ENCODE results near the gene POLR3F. TPM values are rescaled to one million over a fixed set of nuclear protein-coding genes. Genes with fewer than 3 reads are reported as not detected.

The POLR3F gene
- total and polyA plus RNA-seq, 9 of the 15 experiments (the other 6 are each of a cell fraction or from before 2014, with no cell fraction given), result 7.0 to 15.0 (median 9.6) TPM

DNA sequence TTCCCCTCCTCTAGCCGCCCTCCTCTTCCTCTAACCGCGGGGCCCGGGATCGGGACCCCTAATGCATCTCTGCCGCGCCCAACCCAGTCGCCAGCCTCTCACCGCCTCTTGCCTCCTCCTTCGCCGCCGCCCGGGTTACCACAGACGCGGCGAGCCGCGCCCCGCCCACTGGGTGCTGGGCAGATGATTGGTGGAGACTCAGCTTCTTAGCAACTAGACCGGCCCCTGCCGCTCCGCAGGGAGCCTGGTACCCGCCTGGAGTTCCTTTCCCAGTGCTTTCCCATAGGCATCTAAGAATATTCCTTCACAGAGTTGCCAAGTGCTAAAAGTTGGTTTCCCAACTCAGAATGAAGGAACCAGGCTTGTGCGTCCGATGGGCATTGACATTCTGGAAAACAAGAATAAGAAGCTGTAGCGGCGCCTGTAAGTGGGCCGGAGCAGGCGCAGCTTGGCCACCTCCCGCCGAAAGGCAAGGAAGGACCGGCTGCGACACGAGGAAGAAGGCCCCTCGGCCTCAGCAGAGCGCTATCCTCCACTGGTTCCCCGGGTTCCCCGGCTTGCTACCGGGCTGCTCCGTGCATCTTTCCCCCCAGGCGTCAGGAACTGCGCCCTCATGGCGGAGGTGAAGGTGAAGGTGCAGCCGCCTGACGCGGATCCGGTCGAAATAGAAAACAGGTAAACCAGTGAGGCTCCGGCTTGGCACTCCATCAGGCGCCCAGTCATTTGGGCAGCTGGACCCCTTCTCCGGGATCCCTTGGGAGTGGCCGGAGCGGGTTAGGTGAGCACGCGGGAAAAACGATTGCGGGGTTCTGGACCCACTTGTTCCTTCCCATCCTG lies at the start of gene POLR3F, which contains the start of gene DZANK1 (continued):
- TF ChIP-seq, protein P1, sequence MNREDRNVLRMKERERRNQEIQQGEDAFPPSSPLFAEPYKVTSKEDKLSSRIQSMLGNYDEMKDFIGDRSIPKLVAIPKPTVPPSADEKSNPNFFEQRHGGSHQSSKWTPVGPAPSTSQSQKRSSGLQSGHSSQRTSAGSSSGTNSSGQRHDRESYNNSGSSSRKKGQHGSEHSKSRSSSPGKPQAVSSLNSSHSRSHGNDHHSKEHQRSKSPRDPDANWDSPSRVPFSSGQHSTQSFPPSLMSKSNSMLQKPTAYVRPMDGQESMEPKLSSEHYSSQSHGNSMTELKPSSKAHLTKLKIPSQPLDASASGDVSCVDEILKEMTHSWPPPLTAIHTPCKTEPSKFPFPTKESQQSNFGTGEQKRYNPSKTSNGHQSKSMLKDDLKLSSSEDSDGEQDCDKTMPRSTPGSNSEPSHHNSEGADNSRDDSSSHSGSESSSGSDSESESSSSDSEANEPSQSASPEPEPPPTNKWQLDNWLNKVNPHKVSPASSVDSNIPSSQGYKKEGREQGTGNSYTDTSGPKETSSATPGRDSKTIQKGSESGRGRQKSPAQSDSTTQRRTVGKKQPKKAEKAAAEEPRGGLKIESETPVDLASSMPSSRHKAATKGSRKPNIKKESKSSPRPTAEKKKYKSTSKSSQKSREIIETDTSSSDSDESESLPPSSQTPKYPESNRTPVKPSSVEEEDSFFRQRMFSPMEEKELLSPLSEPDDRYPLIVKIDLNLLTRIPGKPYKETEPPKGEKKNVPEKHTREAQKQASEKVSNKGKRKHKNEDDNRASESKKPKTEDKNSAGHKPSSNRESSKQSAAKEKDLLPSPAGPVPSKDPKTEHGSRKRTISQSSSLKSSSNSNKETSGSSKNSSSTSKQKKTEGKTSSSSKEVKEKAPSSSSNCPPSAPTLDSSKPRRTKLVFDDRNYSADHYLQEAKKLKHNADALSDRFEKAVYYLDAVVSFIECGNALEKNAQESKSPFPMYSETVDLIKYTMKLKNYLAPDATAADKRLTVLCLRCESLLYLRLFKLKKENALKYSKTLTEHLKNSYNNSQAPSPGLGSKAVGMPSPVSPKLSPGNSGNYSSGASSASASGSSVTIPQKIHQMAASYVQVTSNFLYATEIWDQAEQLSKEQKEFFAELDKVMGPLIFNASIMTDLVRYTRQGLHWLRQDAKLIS (CRISPR knock-in tag; IDR thresholded peaks at IDR 0.05), result no peak
- TF ChIP-seq ZNF79 (CRISPR knock-in tag; IDR thresholded peaks at IDR 0.05; ENCODE audit: low read depth), result no peak
- TF ChIP-seq, protein P2, sequence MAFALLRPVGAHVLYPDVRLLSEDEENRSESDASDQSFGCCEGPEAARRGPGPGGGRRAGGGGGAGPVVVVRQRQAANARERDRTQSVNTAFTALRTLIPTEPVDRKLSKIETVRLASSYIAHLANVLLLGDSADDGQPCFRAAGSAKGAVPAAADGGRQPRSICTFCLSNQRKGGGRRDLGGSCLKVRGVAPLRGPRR (CRISPR knock-in tag; IDR thresholded peaks at IDR 0.05), result no peak
- TF ChIP-seq, protein P3, sequence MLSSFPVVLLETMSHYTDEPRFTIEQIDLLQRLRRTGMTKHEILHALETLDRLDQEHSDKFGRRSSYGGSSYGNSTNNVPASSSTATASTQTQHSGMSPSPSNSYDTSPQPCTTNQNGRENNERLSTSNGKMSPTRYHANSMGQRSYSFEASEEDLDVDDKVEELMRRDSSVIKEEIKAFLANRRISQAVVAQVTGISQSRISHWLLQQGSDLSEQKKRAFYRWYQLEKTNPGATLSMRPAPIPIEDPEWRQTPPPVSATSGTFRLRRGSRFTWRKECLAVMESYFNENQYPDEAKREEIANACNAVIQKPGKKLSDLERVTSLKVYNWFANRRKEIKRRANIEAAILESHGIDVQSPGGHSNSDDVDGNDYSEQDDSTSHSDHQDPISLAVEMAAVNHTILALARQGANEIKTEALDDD (IDR thresholded peaks at IDR 0.05), result no peak
- 0 out of 2 replicates have a peak, but pooled peaks have one; percentile 26 for TF ChIP-seq NR2C1 (IDR thresholded peaks at IDR 0.05)
- TF ChIP-seq NR2C1 (tag; IDR thresholded peaks at IDR 0.05), result no peak
- TF ChIP-seq FOXJ2 (tag; IDR thresholded peaks at IDR 0.05), result no peak
- TF ChIP-seq ZNF589 (CRISPR knock-in tag; IDR thresholded peaks at IDR 0.05; ENCODE audit: low read depth), result no peak
- no peak for TF ChIP-seq HNRNPUL1 (IDR thresholded peaks at IDR 0.05; ENCODE audit: low read length)
- TF ChIP-seq ZNF408 (CRISPR knock-in tag; IDR thresholded peaks at IDR 0.05; ENCODE audit: low read depth), result no peak
- no peak for TF ChIP-seq CC2D1A (IDR thresholded peaks at IDR 0.05)
- TF ChIP-seq, protein P4, sequence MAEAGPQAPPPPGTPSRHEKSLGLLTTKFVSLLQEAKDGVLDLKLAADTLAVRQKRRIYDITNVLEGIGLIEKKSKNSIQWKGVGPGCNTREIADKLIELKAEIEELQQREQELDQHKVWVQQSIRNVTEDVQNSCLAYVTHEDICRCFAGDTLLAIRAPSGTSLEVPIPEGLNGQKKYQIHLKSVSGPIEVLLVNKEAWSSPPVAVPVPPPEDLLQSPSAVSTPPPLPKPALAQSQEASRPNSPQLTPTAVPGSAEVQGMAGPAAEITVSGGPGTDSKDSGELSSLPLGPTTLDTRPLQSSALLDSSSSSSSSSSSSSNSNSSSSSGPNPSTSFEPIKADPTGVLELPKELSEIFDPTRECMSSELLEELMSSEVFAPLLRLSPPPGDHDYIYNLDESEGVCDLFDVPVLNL (CRISPR knock-in tag; IDR thresholded peaks at IDR 0.05; ENCODE audit: low read depth), result no peak
- TF ChIP-seq MCM2 (IDR thresholded peaks at IDR 0.05; ENCODE audit: low read depth), result no peak
- TF ChIP-seq XRCC3 (IDR thresholded peaks at IDR 0.05), result no peak
- no peak for TF ChIP-seq PYGO2 (tag; IDR thresholded peaks at IDR 0.05)
- TF ChIP-seq, protein P5, sequence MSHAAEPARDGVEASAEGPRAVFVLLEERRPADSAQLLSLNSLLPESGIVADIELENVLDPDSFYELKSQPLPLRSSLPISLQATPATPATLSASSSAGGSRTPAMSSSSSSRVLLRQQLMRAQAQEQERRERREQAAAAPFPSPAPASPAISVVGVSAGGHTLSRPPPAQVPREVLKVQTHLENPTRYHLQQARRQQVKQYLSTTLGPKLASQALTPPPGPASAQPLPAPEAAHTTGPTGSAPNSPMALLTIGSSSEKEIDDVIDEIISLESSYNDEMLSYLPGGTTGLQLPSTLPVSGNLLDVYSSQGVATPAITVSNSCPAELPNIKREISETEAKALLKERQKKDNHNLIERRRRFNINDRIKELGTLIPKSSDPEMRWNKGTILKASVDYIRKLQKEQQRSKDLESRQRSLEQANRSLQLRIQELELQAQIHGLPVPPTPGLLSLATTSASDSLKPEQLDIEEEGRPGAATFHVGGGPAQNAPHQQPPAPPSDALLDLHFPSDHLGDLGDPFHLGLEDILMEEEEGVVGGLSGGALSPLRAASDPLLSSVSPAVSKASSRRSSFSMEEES (CRISPR knock-in tag; IDR thresholded peaks at IDR 0.05), result no peak
- TF ChIP-seq OTX1 (CRISPR knock-in tag; IDR thresholded peaks at IDR 0.05), result no peak
- TF ChIP-seq, protein P6, sequence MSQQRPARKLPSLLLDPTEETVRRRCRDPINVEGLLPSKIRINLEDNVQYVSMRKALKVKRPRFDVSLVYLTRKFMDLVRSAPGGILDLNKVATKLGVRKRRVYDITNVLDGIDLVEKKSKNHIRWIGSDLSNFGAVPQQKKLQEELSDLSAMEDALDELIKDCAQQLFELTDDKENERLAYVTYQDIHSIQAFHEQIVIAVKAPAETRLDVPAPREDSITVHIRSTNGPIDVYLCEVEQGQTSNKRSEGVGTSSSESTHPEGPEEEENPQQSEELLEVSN (IDR thresholded peaks at IDR 0.05; ENCODE audit: borderline replicate concordance in 1 of 2, extremely low read depth in 1 of 2, insufficient read depth in 1 of 2, insufficient read length in 1 of 2, low read depth in 1 of 2, low read length in 1 of 2, poor library complexity in 1 of 2, severe bottlenecking in 1 of 2), result no peak
- no peak for TF ChIP-seq ERF (CRISPR knock-in tag; IDR thresholded peaks at IDR 0.05)
